ENCODE data around the gene NACAD. TPM values are rescaled to one million over a fixed set of nuclear protein-coding genes. Genes with fewer than 3 reads are reported as not detected.

NACAD gene
- polyA plus RNA-seq, 1 donor from 2014 or later, result 14.5 TPM

- no peaks in the 10 kb centered on the region for H3K79me2 ChIP-seq (replicated peaks; ENCODE audit: insufficient read depth, low read length)
- H3K36me3 ChIP-seq (ENCODE audit: insufficient read depth, low read length), result peaks cover 3% of the 10 kb centered on the region
- no peaks in the 10 kb centered on the region for H3F3A ChIP-seq (ENCODE audit: insufficient read depth, low read length, poor library complexity, severe bottlenecking)
- H4K20me1 ChIP-seq (ENCODE audit: insufficient read depth), result no peaks in the 10 kb centered on the region
- no peak overlapping the region for H2AFZ ChIP-seq (ENCODE audit: low read depth, low read length)
- TF ChIP-seq SMC3 (conservative IDR thresholded peaks at IDR 0.05; ENCODE audit: poor library complexity), result no peak
- TF ChIP-seq POLR2AphosphoS5 (IDR thresholded peaks at IDR 0.05), result peak; percentile 17
- no peaks in the 10 kb centered on the region for H3K9me3 ChIP-seq (ENCODE audit: low read length)
- H3K4me2 ChIP-seq (ENCODE audit: low read length), result no peak overlapping the region
- H3K4me3 ChIP-seq (ENCODE audit: low read length), result no peak overlapping the region
- no peak overlapping the region for H3K27ac ChIP-seq (ENCODE audit: low read length)
- no peaks in the 10 kb centered on the region for H3K9me2 ChIP-seq (ENCODE audit: insufficient read depth, low read length)
- no peaks in the 10 kb centered on the region for H3K27me3 ChIP-seq (ENCODE audit: insufficient read depth, low read depth, low read length)
- no peak overlapping the region for H3K9ac ChIP-seq (ENCODE audit: low read length)
Observed at GRCh38 chr7:45080958-45081669, 7.7 kb downstream of the NACAD start.

GRCh38 chr7:45080265-45080957 lies 8.4 kb downstream of the NACAD start:
- no peak overlapping the region for H3K27ac ChIP-seq (ENCODE audit: low read length)
- no peaks in the 10 kb centered on the region for H3K9me3 ChIP-seq (ENCODE audit: low read length)
- H3K27me3 ChIP-seq (ENCODE audit: insufficient read depth, low read depth, low read length), result no peaks in the 10 kb centered on the region
- no peak overlapping the region for H2AFZ ChIP-seq (ENCODE audit: low read depth, low read length)
- H3K4me3 ChIP-seq (ENCODE audit: low read length), result no peak overlapping the region
- H3K79me2 ChIP-seq (replicated peaks; ENCODE audit: insufficient read depth, low read length), result no peaks in the 10 kb centered on the region
- H4K20me1 ChIP-seq (ENCODE audit: insufficient read depth), result no peaks in the 10 kb centered on the region
- peaks cover 3% of the 10 kb centered on the region for H3K36me3 ChIP-seq (ENCODE audit: insufficient read depth, low read length)
- no peaks in the 10 kb centered on the region for H3K9me2 ChIP-seq (ENCODE audit: insufficient read depth, low read length)
- H3K4me2 ChIP-seq (ENCODE audit: low read length), result no peak overlapping the region
- TF ChIP-seq SMC3 (conservative IDR thresholded peaks at IDR 0.05; ENCODE audit: poor library complexity) (no peak), TAF1 (IDR thresholded peaks at IDR 0.05; ENCODE audit: low read depth) (no peak), RAD21 (conservative IDR thresholded peaks at IDR 0.05) (no peak), REST (IDR thresholded peaks at IDR 0.05; ENCODE audit: borderline replicate concordance) (no peak), EP300 (conservative IDR thresholded peaks at IDR 0.05; ENCODE audit: poor library complexity, severe bottlenecking) (no peak), CTCF (IDR thresholded peaks at IDR 0.05; ENCODE audit: poor library complexity, severe bottlenecking) (no peak), MXI1 (conservative IDR thresholded peaks at IDR 0.05; ENCODE audit: poor library complexity, severe bottlenecking) (no peak), POLR2AphosphoS5 (IDR thresholded peaks at IDR 0.05) (no peak), EZH2 (IDR thresholded peaks at IDR 0.05; ENCODE audit: borderline replicate concordance, insufficient read depth, low read length, poor library complexity, severe bottlenecking) (no peak)
- no peaks in the 10 kb centered on the region for H3F3A ChIP-seq (ENCODE audit: insufficient read depth, low read length, poor library complexity, severe bottlenecking)
- no peak overlapping the region for H3K9ac ChIP-seq (ENCODE audit: low read length)
